RWPE2 (cell line): ENCODE measurements around the gene GLIPR2.

Source experiments
- ATAC-seq: fragments of 200-7000 bp; cut with Tn5 transposase; 3 replicates; pipeline ENCODE4 v1.9.1; 2021; ENCODE audit warnings: low read depth
- DNase-seq: peaks from one replicate; pipeline ENCODE4 v3.0.0-alpha.2; 2020; ENCODE audit warnings: low spot score
- H3K27ac ChIP-seq: fragments of 450-650 bp; 2 replicates; pipeline ENCODE4 v1.5.1; 2017; ENCODE audit warnings: mild to moderate bottlenecking; ENCODE audit not compliant: poor library complexity, severe bottlenecking
- H3K27me3 ChIP-seq: fragments of 250-450 bp; sonication (Bioruptor Pico); 2 replicates; pipeline ENCODE4 v1.5.1; 2021; ENCODE audit warnings: mild to moderate bottlenecking, moderate library complexity; ENCODE audit not compliant: insufficient read depth, poor library complexity, severe bottlenecking
- H3K36me3 ChIP-seq: fragments of 250-450 bp; sonication (Bioruptor Pico); 2 replicates; pipeline ENCODE4 v1.5.1; 2020; ENCODE audit warnings: low read depth, mild to moderate bottlenecking, moderate library complexity
- H3K4me1 ChIP-seq: fragments of 250-450 bp; sonication (Bioruptor Pico); 2 replicates; pipeline ENCODE4 v1.5.1; 2021; ENCODE audit warnings: mild to moderate bottlenecking, moderate library complexity; ENCODE audit not compliant: insufficient read depth, poor library complexity, severe bottlenecking
- H3K4me3 ChIP-seq: fragments of 250-450 bp; sonication (Bioruptor Pico); 2 replicates; pipeline ENCODE4 v1.5.1; 2021; ENCODE audit warnings: mild to moderate bottlenecking, moderate library complexity; ENCODE audit not compliant: severe bottlenecking
- H3K9me3 ChIP-seq: fragments of 250-450 bp; sonication (Bioruptor Pico); 2 replicates; pipeline ENCODE4 v1.5.1; 2021; ENCODE audit warnings: mild to moderate bottlenecking, moderate library complexity; ENCODE audit not compliant: severe bottlenecking
- TF ChIP-seq, protein P1 (sequence below): fragments of 450-650 bp; IDR thresholded peaks from one replicate; pipeline ENCODE4 v1.5.1; 2017; ENCODE audit warnings: mild to moderate bottlenecking, moderate library complexity; ENCODE audit not compliant: poor library complexity, severe bottlenecking

The GLIPR2 gene

DNA sequence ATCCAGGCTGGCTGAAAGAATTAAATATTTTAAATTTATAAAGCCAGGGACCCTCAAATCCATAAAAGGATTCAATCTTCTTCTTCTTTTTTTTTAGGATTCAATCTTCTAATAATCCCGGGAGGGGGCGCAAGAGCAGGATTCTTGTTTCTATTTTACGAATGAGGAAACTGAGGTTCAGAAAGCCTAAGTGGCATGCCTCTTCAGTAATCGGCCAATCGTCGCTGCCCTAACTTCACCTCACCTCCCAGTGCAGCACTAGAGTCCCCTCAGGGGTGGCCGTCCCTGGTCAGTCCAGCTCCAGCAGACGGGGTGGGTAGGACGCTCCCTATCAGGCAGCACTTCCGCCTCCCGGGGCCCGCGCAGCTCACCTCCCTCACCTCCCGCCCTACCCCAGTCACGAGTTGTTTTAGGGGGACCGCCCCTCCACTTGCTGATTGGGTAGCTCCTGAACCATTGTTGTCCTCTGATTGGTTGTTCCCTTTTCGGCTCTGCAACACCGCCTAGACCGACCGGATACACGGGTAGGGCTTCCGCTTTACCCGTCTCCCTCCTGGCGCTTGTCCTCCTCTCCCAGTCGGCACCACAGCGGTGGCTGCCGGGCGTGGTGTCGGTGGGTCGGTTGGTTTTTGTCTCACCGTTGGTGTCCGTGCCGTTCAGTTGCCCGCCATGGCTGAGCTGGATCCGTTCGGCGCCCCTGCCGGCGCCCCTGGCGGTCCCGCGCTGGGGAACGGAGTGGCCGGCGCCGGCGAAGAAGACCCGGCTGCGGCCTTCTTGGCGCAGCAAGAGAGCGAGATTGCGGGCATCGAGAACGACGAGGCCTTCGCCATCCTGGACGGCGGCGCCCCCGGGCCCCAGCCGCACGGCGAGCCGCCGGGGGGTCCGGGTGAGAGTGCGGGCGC, 54.1 kb downstream of the GLIPR2 start, which contains the start of gene CLTA:
Gene CLTA (plus strand): TSS at position 534 of the 902 bp plus-strand sequence. CDS start 136 bp downstream, at position 670.
- H3K4me1 ChIP-seq: peaks cover 15% of the 10 kb centered on the region
- no peaks in the 10 kb centered on the region for H3K9me3 ChIP-seq
- peaks cover 18% of the 10 kb centered on the region for H3K36me3 ChIP-seq

DNA sequence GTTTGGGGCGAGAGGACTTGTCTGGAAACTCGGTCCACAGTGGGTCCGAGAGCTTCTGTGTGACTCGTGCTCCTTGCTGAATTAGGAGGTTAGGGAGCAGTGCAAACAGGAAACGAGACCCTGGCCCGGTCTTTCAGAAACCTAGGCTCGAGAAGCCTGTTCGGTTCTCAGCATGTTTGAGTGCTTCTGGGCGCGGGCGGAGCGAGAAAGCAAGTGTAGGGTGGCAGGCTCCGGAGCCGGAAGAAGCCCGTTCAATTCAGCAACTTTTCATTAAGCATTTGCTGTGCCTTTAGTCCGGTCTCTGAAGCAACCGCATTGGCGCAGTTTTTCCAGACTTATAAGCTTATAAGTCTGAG, 54.7 kb downstream of the GLIPR2 start:
- ATAC-seq (no peak; the same call in 2 of the 3 replicates), DNase-seq (no peak)
- Histone ChIP-seq H3K4me1 (peaks cover 15% of the 10 kb centered on the region), H3K4me3 (peak overlapping the region; percentile 88), H3K27me3 (no peaks in the 10 kb centered on the region), H3K36me3 (peaks cover 19% of the 10 kb centered on the region), H3K9me3 (no peaks in the 10 kb centered on the region), H3K27ac (peak overlapping the region; percentile 54)
- TF ChIP-seq, protein P1, sequence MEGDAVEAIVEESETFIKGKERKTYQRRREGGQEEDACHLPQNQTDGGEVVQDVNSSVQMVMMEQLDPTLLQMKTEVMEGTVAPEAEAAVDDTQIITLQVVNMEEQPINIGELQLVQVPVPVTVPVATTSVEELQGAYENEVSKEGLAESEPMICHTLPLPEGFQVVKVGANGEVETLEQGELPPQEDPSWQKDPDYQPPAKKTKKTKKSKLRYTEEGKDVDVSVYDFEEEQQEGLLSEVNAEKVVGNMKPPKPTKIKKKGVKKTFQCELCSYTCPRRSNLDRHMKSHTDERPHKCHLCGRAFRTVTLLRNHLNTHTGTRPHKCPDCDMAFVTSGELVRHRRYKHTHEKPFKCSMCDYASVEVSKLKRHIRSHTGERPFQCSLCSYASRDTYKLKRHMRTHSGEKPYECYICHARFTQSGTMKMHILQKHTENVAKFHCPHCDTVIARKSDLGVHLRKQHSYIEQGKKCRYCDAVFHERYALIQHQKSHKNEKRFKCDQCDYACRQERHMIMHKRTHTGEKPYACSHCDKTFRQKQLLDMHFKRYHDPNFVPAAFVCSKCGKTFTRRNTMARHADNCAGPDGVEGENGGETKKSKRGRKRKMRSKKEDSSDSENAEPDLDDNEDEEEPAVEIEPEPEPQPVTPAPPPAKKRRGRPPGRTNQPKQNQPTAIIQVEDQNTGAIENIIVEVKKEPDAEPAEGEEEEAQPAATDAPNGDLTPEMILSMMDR: no peak

More for the DNA sequence above, 54.1 kb downstream of the GLIPR2 start, which contains the start of gene CLTA:
- Histone ChIP-seq H3K27ac (peak within 1 kb of the TSS; percentile 54), H3K4me3 (peak within 1 kb of the TSS; percentile 88), H3K27me3 (no peaks in the 10 kb centered on the region)
- DNase-seq (peak; percentile 97), ATAC-seq (peak; percentile 97)
- TF ChIP-seq, protein P1: peak; percentile 77

DNA sequence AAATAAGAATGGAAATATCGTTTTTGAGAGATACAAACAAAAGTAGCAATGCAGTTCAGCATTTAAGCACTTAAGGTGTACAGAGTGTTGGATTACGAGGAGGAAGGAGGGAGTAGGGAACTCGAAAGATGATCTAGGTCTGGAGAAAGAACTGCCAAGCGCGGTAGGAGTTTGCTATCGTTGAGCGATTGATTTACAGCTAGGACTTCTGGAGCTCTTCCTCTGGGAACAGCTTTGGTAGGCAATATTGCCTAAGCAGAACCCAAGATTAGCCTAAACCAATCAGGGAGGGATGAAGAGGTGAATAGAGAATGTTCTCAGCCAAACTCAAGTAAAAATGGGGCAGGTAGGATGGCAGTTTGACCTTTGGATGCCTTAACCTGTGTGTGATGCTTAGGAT, 55.2 kb downstream of the GLIPR2 start:
- Histone ChIP-seq H3K4me1 (peaks cover 15% of the 10 kb centered on the region), H3K4me3 (peak overlapping the region; percentile 88), H3K27ac (peak overlapping the region; percentile 54), H3K9me3 (no peaks in the 10 kb centered on the region), H3K27me3 (no peaks in the 10 kb centered on the region), H3K36me3 (peaks cover 23% of the 10 kb centered on the region)
- ATAC-seq: no peak
- DNase-seq: no peak
- TF ChIP-seq, protein P1: no peak

DNA sequence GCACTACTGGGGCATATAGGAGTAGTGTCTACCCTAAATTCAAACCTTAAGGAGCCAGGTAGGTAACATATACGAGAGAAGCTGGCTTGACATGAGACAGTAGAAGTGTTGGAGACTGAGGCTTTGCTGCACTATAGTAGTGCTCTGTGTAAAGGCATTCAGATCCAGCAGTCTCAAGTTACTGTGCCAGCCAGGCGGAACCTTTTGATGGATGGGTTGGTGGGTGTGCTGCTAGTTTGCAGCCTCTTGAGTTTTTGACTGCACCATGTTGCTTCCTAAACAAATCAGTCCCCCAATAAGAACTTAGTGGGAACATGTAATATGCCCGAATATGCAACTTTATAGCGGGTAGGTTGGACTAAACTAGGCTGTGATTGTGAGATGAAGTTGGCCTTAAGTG, 55.7 kb downstream of the GLIPR2 start:
- TF ChIP-seq, protein P1: no peak
- Histone ChIP-seq H3K36me3 (peaks cover 28% of the 10 kb centered on the region), H3K4me3 (peak overlapping the region; percentile 88)

More for the DNA sequence above, 55.7 kb downstream of the GLIPR2 start:
- DNase-seq (no peak), ATAC-seq (0 out of 3 replicates have a peak, but pooled peaks have one; percentile 6)
- no peak overlapping the region for H3K27ac ChIP-seq
- no peaks in the 10 kb centered on the region for H3K27me3 ChIP-seq
- H3K4me1 ChIP-seq: peaks cover 15% of the 10 kb centered on the region
- H3K9me3 ChIP-seq: no peaks in the 10 kb centered on the region
